Adrenal gland (tissue), 12 donors: ENCODE results near the gene MTIF2. TPM values are rescaled to one million over a fixed set of nuclear protein-coding genes. Genes with fewer than 3 reads are reported as not detected.

Source experiments
- DNase-seq, 7 donors: peaks; one replicate each; pipeline ENCODE4 v3.0.0-alpha.2; 2019 to 2020
- H3K27ac ChIP-seq, 5 donors: fragments of 200-600 bp; sonication (generic) in 4 of 5; 1 replicate in 3 of 5; 2 replicates in 2 of 5; pipeline versions ENCODE4 v1.5.1 to v1.8.0; 2016 to 2020; ENCODE audit warnings: mild to moderate bottlenecking in 1 of 5
- H3K27me3 ChIP-seq: fragments of 200-600 bp; 2 replicates; pipeline ENCODE4 v1.8.0; 2021
- H3K36me3 ChIP-seq, 2 donors: fragments of 200-600 bp; replicated peaks in 1 of 2; 1 replicate in 1 of 2; 2 replicates in 1 of 2; pipeline versions ENCODE4 v1.5.1 to v1.8.0; 2018 to 2022
- H3K4me1 ChIP-seq, 2 donors: fragments of 200-600 bp; replicated peaks in 1 of 2; 1 replicate in 1 of 2; 2 replicates in 1 of 2; pipeline versions ENCODE4 v1.5.1 to v1.8.0; 2018 to 2021
- H3K4me3 ChIP-seq, 4 donors: fragments of 200-600 bp; sonication (generic) in 3 of 4; one replicate each; pipeline ENCODE4 v1.5.1; 2016 to 2018
- H3K9me3 ChIP-seq, 3 donors: fragments of 200-600 bp; sonication (generic) in 1 of 3; replicated peaks in 1 of 3; 1 replicate in 2 of 3; 2 replicates in 1 of 3; pipeline versions ENCODE4 v1.5.1 to v1.8.0; 2016 to 2021
- CTCF ChIP-seq, 6 experiments: fragments of 450-650 bp in 4 of 6; fragments of 200-600 bp in 2 of 6; sonication (generic) in 1 of 6; IDR thresholded peaks; 1 replicate in 5 of 6; 2 replicates in 1 of 6; pipeline versions ENCODE4 v1.5.1 to v1.8.0; 2016 to 2021; ENCODE audit warnings: antibody characterized with exemption in 6 of 6, mild to moderate bottlenecking in 2 of 6, moderate library complexity in 1 of 6
- POLR2A ChIP-seq, 2 donors: fragments of 450-650 bp; IDR thresholded peaks; one replicate each; pipeline ENCODE4 v1.6.1; 2017; ENCODE audit warnings: antibody characterized with exemption in 2 of 2, mild to moderate bottlenecking in 2 of 2, moderate library complexity in 1 of 2
- WGBS, 4 donors: extraction: QIAGEN DNeasy Blood & Tissue Kit in 2 of 4; methylation state at CpG; one replicate each; pipeline versions ENCODE4 v1.1.5 to v1.1.7; 2013 to 2017; 5-methylcytosine and 5-hydroxymethylcytosine counted together
- intact Hi-C, 2 donors: fragments of 100-400 bp; cut with DNase I; formaldehyde crosslinking; loops; one replicate each; pipeline versions ENCODE4 v1.14.1 to v1.15.0; 2022 to 2023
- polyA plus RNA-seq, 3 donors: library from polyadenylated mRNA; stranded (reverse); fragments of 200-250 nt in 2 of 3; fragments of 350-450 nt in 1 of 3; fragmentation: Illumina TruSeq in 1 of 3; extraction: RNeasy Lipid Tissue Mini Kit (QIAGEN cat#74804) in 1 of 3; gene quantifications; one replicate each; pipeline ENCODE4 v1.2.3, GENCODE V29; 2013 to 2014
- total RNA-seq, 9 donors: library from RNA; depleted of rRNA in 4 of 9; stranded (reverse); fragments of >200 nt in 4 of 9; fragments of 120-200 nt in 1 of 9; fragmentation: NEBNext Ultra II Directional in 1 of 9; extraction: Animal tissue kit (Norgen Biotek cat#: 25700) in 1 of 9; gene quantifications; one replicate each; pipeline versions ENCODE4 v1.1.0 to v1.2.4, GENCODE V29; 2013 to 2023
- donor health status: healthy with polysubstance abuse.
- donor health status: Bipolar disorder and iron deficiency.
- donor health status: DM: yes; HTN: yes; CAD: no.
- donor health status: DM: no; HTN: no; CAD: no.
- donor health status: DM: no; HTN: no; CAD: no.
- donor health status: DM: yes; HTN: yes; CAD: no.

Gene MTIF2
- total and polyA plus RNA-seq, 12 donors = 18.2 to 47.4 (median 29.5) TPM

GRCh38 chr2:55224761-55225261 lies 44.2 kb downstream of the MTIF2 start:
- peak; percentile 51 to 79 (median 71) for DNase-seq
- Histone ChIP-seq H3K4me1 (peaks cover 4 to 12% of the 10 kb centered on the region in 2 donors), H3K4me3 (no peak overlapping the region), H3K9me3 (no peaks in the 10 kb centered on the region), H3K27ac (peak overlapping the region in 2 of 5 donors; percentile 92 to 94), H3K36me3 (no peaks in the 10 kb centered on the region), H3K27me3 (no peaks in the 10 kb centered on the region)
- WGBS, 4 donors = 66 to 85% (median 74%) methylated on average over 8 to 19 of the region's 19 CpGs
- TF ChIP-seq POLR2A (IDR thresholded peaks at IDR 0.05) (no peak), CTCF (IDR thresholded peaks at IDR 0.05) (no peak)
- intact Hi-C loops = no loop called here

GRCh38 chr2:55223958-55224760 lies 44.9 kb downstream of the MTIF2 start:
- WGBS, 4 donors = 91 to 93% (median 93%) methylated on average over 16 to 25 of the region's 25 CpGs
- H3K4me3 ChIP-seq = peak overlapping the region in 2 of 4 donors; percentile 69
- H3K9me3 ChIP-seq = no peaks in the 10 kb centered on the region
- H3K27ac ChIP-seq = peak overlapping the region in 4 of 5 donors; percentile 89 to 94 (median 92)
- TF ChIP-seq POLR2A (IDR thresholded peaks at IDR 0.05) (no peak), CTCF (IDR thresholded peaks at IDR 0.05) (no peak)
- no peaks in the 10 kb centered on the region for H3K27me3 ChIP-seq
- H3K36me3 ChIP-seq = no peaks in the 10 kb centered on the region
- peak in 2 of 7 donors; percentile 19 for DNase-seq
- intact Hi-C loops = no loop called here
- peaks cover 4 to 9% of the 10 kb centered on the region in 2 donors for H3K4me1 ChIP-seq

GRCh38 chr2:55213822-55214221 lies 55.2 kb downstream of the MTIF2 start:
- Histone ChIP-seq H3K36me3 (no peaks in the 10 kb centered on the region), H3K4me1 (no peaks in the 10 kb centered on the region), H3K4me3 (no peak overlapping the region), H3K27me3 (no peaks in the 10 kb centered on the region), H3K27ac (no peak overlapping the region), H3K9me3 (no peaks in the 10 kb centered on the region)
- intact Hi-C loops = no loop called here
- TF ChIP-seq POLR2A (IDR thresholded peaks at IDR 0.05) (no peak), CTCF (IDR thresholded peaks at IDR 0.05) (no peak)
- no peak for DNase-seq

GRCh38 chr2:55204950-55205349 lies 64.1 kb downstream of the MTIF2 start:
- intact Hi-C loops = no loop called here
- H3K4me1 ChIP-seq = no peaks in the 10 kb centered on the region
- TF ChIP-seq CTCF (IDR thresholded peaks at IDR 0.05) (no peak), POLR2A (IDR thresholded peaks at IDR 0.05) (no peak)
- WGBS, 4 donors = 96 to 100% (median 98%) methylated on average over 2 of the region's 2 CpGs
- H3K9me3 ChIP-seq = no peaks in the 10 kb centered on the region
- H3K27ac ChIP-seq = no peak overlapping the region
- H3K27me3 ChIP-seq = no peaks in the 10 kb centered on the region
- H3K4me3 ChIP-seq = no peak overlapping the region
- no peaks in the 10 kb centered on the region for H3K36me3 ChIP-seq
- no peak for DNase-seq
